MG63 (cell line): ENCODE results near the gene CBX2. TPM values are rescaled to one million over a fixed set of nuclear protein-coding genes. Genes with fewer than 3 reads are reported as not detected.

Source experiments
- DNase-seq: peaks from one replicate; pipeline ENCODE4 v3.0.0-alpha.2; 2020
- H3K27me3 ChIP-seq: fragments of 250-450 bp; sonication (Bioruptor Pico); 2 replicates; pipeline ENCODE4 v1.5.1; 2020; ENCODE audit warnings: mild to moderate bottlenecking, moderate library complexity
- H3K36me3 ChIP-seq: fragments of 250-450 bp; sonication (Bioruptor Pico); 2 replicates; pipeline ENCODE4 v1.5.1; 2020; ENCODE audit warnings: mild to moderate bottlenecking, moderate library complexity
- H3K4me3 ChIP-seq: fragments of 250-450 bp; sonication (Bioruptor Pico); 2 replicates; pipeline ENCODE4 v1.5.1; 2020; ENCODE audit warnings: mild to moderate bottlenecking, moderate library complexity
- H3K9me3 ChIP-seq: fragments of 250-450 bp; sonication (Bioruptor Pico); 2 replicates; pipeline ENCODE4 v1.5.1; 2020; ENCODE audit warnings: mild to moderate bottlenecking, moderate library complexity
- total RNA-seq: library from RNA; depleted of rRNA; stranded (reverse); fragments of >200 nt; shearing (Covaris generic); gene quantifications from 2 replicates; pipeline ENCODE4 v1.2.3, GENCODE V29; 2014; ENCODE audit warnings: low replicate concordance

Gene CBX2
- total RNA-seq, 1 experiment from 2014 or later: 17.1 TPM

GRCh38 chr17:79800325-79801155 is 22.6 kb downstream of the CBX2 start:
- H3K4me3 ChIP-seq: peak overlapping the region; percentile 15; the same call in 1 of the 2 replicates

GRCh38 chr17:79801156-79802038 is 23.4 kb downstream of the CBX2 start:
- Histone ChIP-seq H3K27me3 (peaks cover 82% of the 10 kb centered on the region), H3K4me3 (peak overlapping the region; percentile 15; the same call in 1 of the 2 replicates), H3K36me3 (no peaks in the 10 kb centered on the region), H3K9me3 (no peaks in the 10 kb centered on the region)
- DNase-seq: peak; percentile 78

More at GRCh38 chr17:79800325-79801155, 22.6 kb downstream of the CBX2 start:
- peak; percentile 44 for DNase-seq
- peaks cover 73% of the 10 kb centered on the region for H3K27me3 ChIP-seq
- no peaks in the 10 kb centered on the region for H3K9me3 ChIP-seq
- peaks cover 5% of the 10 kb centered on the region for H3K36me3 ChIP-seq

- DNase-seq: no peak
- Histone ChIP-seq H3K9me3 (no peaks in the 10 kb centered on the region), H3K4me3 (no peak overlapping the region), H3K36me3 (no peaks in the 10 kb centered on the region), H3K27me3 (peaks cover 89% of the 10 kb centered on the region)
These were observed 24.2 kb downstream of the CBX2 start for GRCh38 chr17:79802039-79802735.

GRCh38 chr17:79802736-79803420 is 24.9 kb downstream of the CBX2 start:
- H3K4me3 ChIP-seq: no peak overlapping the region
- H3K36me3 ChIP-seq: no peaks in the 10 kb centered on the region
- DNase-seq: no peak
- H3K27me3 ChIP-seq: peaks cover 95% of the 10 kb centered on the region
- no peaks in the 10 kb centered on the region for H3K9me3 ChIP-seq

GRCh38 chr17:79803421-79803996 is 25.6 kb downstream of the CBX2 start:
- peaks cover 95% of the 10 kb centered on the region for H3K27me3 ChIP-seq
- H3K36me3 ChIP-seq: no peaks in the 10 kb centered on the region
- DNase-seq: no peak
- H3K9me3 ChIP-seq: no peaks in the 10 kb centered on the region
- H3K4me3 ChIP-seq: no peak overlapping the region

- peaks cover 95% of the 10 kb centered on the region for H3K27me3 ChIP-seq
- no peak for DNase-seq
- no peaks in the 10 kb centered on the region for H3K36me3 ChIP-seq
- H3K4me3 ChIP-seq: no peak overlapping the region
- H3K9me3 ChIP-seq: no peaks in the 10 kb centered on the region
These were observed 26.3 kb downstream of the CBX2 start for GRCh38 chr17:79803997-79804855.

- Histone ChIP-seq H3K36me3 (no peaks in the 10 kb centered on the region), H3K27me3 (peaks cover 89% of the 10 kb centered on the region), H3K4me3 (no peak overlapping the region), H3K9me3 (no peaks in the 10 kb centered on the region)
- DNase-seq: no peak
These were observed 27.1 kb downstream of the CBX2 start for GRCh38 chr17:79804856-79805696.

- Histone ChIP-seq H3K4me3 (no peak overlapping the region), H3K27me3 (peaks cover 86% of the 10 kb centered on the region), H3K36me3 (no peaks in the 10 kb centered on the region), H3K9me3 (no peaks in the 10 kb centered on the region)
- no peak for DNase-seq
These were observed 28.5 kb downstream of the CBX2 start for GRCh38 chr17:79806446-79806760.

GRCh38 chr17:79806863-79807720 is 29.1 kb downstream of the CBX2 start:
- no peak for DNase-seq
- no peaks in the 10 kb centered on the region for H3K36me3 ChIP-seq
- H3K4me3 ChIP-seq: no peak overlapping the region
- peaks cover 87% of the 10 kb centered on the region for H3K27me3 ChIP-seq
- no peaks in the 10 kb centered on the region for H3K9me3 ChIP-seq

GRCh38 chr17:79808763-79809529 is 31.0 kb downstream of the CBX2 start:
- Histone ChIP-seq H3K9me3 (no peaks in the 10 kb centered on the region), H3K27me3 (peaks cover 82% of the 10 kb centered on the region), H3K36me3 (no peaks in the 10 kb centered on the region), H3K4me3 (no peak overlapping the region)
- DNase-seq: no peak

GRCh38 chr17:79809530-79810129 is 31.7 kb downstream of the CBX2 start:
- H3K27me3 ChIP-seq: peaks cover 80% of the 10 kb centered on the region

GRCh38 chr17:79810130-79811010 is 32.4 kb downstream of the CBX2 start:
- peak; percentile 79 for DNase-seq
- Histone ChIP-seq H3K9me3 (no peaks in the 10 kb centered on the region), H3K27me3 (peaks cover 76% of the 10 kb centered on the region), H3K36me3 (no peaks in the 10 kb centered on the region), H3K4me3 (0 out of 2 replicates have a peak overlapping the region, but pooled peaks have one; percentile 16)

More at GRCh38 chr17:79809530-79810129, 31.7 kb downstream of the CBX2 start:
- Histone ChIP-seq H3K9me3 (no peaks in the 10 kb centered on the region), H3K36me3 (no peaks in the 10 kb centered on the region), H3K4me3 (no peak overlapping the region)
- no peak for DNase-seq
